Suprapubic skin (tissue), 4 donors: Measurements from ENCODE around the gene MAPK14. TPM values are rescaled to one million over a fixed set of nuclear protein-coding genes. Genes with fewer than 3 reads are reported as not detected.
"Not testable (repeated sequence)": the region's sequence is repeated elsewhere in the genome, so short reads cannot be mapped to it uniquely, and the experiment has no call there.

Experiments used
- DNase-seq, 2 donors: peaks; one replicate each; pipeline ENCODE4 v3.0.0-alpha.2; 2019; ENCODE audit warnings: low spot score in 2 of 2
- H3K27ac ChIP-seq: fragments of 200-600 bp; sonication (generic); one replicate; pipeline ENCODE4 v1.5.1; 2019
- H3K27me3 ChIP-seq: fragments of 200-600 bp; sonication (generic); one replicate; pipeline ENCODE4 v1.5.1; 2019
- H3K36me3 ChIP-seq: fragments of 200-600 bp; sonication (generic); one replicate; pipeline ENCODE4 v1.5.1; 2019
- H3K4me1 ChIP-seq: fragments of 200-600 bp; sonication (generic); one replicate; pipeline ENCODE4 v1.5.1; 2019
- H3K4me3 ChIP-seq: fragments of 200-600 bp; sonication (generic); one replicate; pipeline ENCODE4 v1.5.1; 2019; ENCODE audit warnings: mild to moderate bottlenecking
- H3K9me3 ChIP-seq: fragments of 200-600 bp; sonication (generic); one replicate; pipeline ENCODE4 v1.5.1; 2019
- EP300 ChIP-seq: sonication (generic); formaldehyde crosslinking; IDR thresholded peaks from one replicate; pipeline ENCODE4 v1.6.1; 2017; ENCODE audit warnings: antibody characterized with exemption
- POLR2A ChIP-seq, 2 donors: fragments of 450-650 bp; IDR thresholded peaks; one replicate each; pipeline ENCODE4 v1.6.1; 2017; ENCODE audit warnings: antibody characterized with exemption in 2 of 2, mild to moderate bottlenecking in 2 of 2, moderate library complexity in 2 of 2
- POLR2AphosphoS5 ChIP-seq, 3 donors: sonication (generic); formaldehyde crosslinking; IDR thresholded peaks; one replicate each; pipeline ENCODE4 v1.6.1; 2017; ENCODE audit warnings: antibody characterized with exemption in 3 of 3
- WGBS: methylation state at CpG from one replicate; pipeline ENCODE4 v1.1.5; 2018; 5-methylcytosine and 5-hydroxymethylcytosine counted together
- total RNA-seq, 4 donors: library from RNA; depleted of rRNA; stranded (reverse); fragments of >200 nt; gene quantifications; one replicate each; pipeline ENCODE4 v1.1.0, GENCODE V29; 2016
- TF ChIP-seq, protein P1 (sequence below), 2 donors: fragments of 200-600 bp in 1 of 2; fragments of 450-650 bp in 1 of 2; sonication (generic) in 1 of 2; IDR thresholded peaks; one replicate each; pipeline ENCODE4 v1.5.1; 2016 to 2019; ENCODE audit warnings: antibody characterized with exemption in 2 of 2, mild to moderate bottlenecking in 1 of 2, moderate library complexity in 1 of 2

Gene MAPK14
- total RNA-seq, 4 donors from 2014 or later = 51.7 to 105 (median 57.8) TPM

DNA sequence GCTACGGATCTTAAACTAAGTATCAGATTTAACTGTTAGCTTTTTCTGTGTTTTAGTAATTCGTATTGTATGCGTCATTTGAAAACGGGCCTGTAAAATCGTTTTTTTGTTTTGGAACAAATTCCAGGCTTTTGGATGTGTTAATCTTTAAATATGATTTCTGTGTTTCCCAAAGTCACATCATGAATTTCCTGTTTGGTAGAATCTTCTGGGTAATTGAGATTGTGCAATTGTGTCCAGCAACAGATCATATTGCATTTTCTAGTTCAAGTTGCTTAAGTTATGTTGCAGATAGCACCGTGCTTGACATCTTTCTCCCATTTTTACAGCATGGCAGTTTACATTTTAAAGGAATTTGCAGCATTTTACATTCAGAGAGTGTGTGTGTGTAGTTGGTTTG, 1.9 kb downstream of the MAPK14 start:
- Histone ChIP-seq H3K27me3 (peaks cover under 1% of the 10 kb centered on the region), H3K27ac (peak overlapping the region; percentile 98), H3K4me1 (peaks cover 52% of the 10 kb centered on the region), H3K36me3 (no peaks in the 10 kb centered on the region), H3K4me3 (peak overlapping the region; percentile 99), H3K9me3 (no peaks in the 10 kb centered on the region)
- WGBS = 2% methylated on average over 6 of the region's 6 CpGs
- DNase-seq = no peak
- no peak for TF ChIP-seq POLR2A (IDR thresholded peaks at IDR 0.05)
- TF ChIP-seq POLR2AphosphoS5 (IDR thresholded peaks at IDR 0.05) = peak in 1 of 3 donors; percentile 73

DNA sequence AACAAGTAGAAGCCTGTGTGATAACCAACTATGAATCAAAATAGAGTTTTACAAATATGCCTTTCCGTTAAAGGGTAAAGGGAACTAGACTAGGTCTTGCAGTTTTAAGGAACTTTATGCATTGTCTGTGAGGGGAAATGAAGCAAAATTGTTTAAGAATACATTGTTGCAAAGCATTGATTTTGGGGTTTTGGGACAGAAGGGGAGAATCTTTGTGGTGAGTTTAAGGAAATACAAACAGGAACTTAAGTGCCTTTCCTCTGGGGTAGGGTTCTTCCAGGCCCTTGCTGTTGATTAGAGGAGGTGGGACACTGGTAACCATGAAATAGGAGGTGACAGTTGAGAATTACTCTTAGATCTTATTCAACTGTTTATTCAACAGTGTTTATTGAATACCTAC, 4.7 kb downstream of the MAPK14 start:
- DNase-seq = no peak
- H3K4me1 ChIP-seq = peaks cover 67% of the 10 kb centered on the region
- H3K36me3 ChIP-seq = no peaks in the 10 kb centered on the region
- TF ChIP-seq, protein P1, sequence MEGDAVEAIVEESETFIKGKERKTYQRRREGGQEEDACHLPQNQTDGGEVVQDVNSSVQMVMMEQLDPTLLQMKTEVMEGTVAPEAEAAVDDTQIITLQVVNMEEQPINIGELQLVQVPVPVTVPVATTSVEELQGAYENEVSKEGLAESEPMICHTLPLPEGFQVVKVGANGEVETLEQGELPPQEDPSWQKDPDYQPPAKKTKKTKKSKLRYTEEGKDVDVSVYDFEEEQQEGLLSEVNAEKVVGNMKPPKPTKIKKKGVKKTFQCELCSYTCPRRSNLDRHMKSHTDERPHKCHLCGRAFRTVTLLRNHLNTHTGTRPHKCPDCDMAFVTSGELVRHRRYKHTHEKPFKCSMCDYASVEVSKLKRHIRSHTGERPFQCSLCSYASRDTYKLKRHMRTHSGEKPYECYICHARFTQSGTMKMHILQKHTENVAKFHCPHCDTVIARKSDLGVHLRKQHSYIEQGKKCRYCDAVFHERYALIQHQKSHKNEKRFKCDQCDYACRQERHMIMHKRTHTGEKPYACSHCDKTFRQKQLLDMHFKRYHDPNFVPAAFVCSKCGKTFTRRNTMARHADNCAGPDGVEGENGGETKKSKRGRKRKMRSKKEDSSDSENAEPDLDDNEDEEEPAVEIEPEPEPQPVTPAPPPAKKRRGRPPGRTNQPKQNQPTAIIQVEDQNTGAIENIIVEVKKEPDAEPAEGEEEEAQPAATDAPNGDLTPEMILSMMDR (IDR thresholded peaks at IDR 0.05) = no peak
- no peak for TF ChIP-seq POLR2A (IDR thresholded peaks at IDR 0.05)
- no peak for TF ChIP-seq POLR2AphosphoS5 (IDR thresholded peaks at IDR 0.05)
- no peak for TF ChIP-seq EP300
- no peak overlapping the region for H3K27ac ChIP-seq
- no peaks in the 10 kb centered on the region for H3K9me3 ChIP-seq
- WGBS = 50% methylated on average over 1 of the region's 1 CpG
- H3K4me3 ChIP-seq = no peak overlapping the region
- no peaks in the 10 kb centered on the region for H3K27me3 ChIP-seq

DNA sequence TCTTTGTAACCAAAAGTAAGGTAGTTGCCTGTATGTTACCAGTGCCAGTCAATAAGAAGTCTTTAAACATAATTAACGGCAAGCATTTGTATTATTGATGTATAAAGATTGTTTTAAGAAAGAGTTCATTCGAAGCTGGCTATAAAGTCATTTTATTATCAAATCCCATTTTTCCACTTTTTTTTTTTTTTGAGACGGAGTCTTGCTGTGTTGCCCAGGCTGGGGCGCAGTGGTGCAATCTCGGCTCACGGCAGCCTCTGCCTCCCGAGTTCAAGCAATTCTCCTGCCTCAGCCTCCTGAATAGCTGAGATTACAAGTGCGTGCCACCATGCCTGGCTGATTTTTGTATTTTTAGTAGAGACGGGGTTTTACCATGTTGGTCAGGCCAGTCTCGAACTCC, 5.5 kb downstream of the MAPK14 start:
- 94% methylated on average over 10 of the region's 10 CpGs for WGBS
- not testable (repeated sequence) for H3K4me3 ChIP-seq, H3K27me3 ChIP-seq, DNase-seq, H3K27ac ChIP-seq, H3K36me3 ChIP-seq, H3K9me3 ChIP-seq
- peaks cover 73% of the 10 kb centered on the region for H3K4me1 ChIP-seq

DNA sequence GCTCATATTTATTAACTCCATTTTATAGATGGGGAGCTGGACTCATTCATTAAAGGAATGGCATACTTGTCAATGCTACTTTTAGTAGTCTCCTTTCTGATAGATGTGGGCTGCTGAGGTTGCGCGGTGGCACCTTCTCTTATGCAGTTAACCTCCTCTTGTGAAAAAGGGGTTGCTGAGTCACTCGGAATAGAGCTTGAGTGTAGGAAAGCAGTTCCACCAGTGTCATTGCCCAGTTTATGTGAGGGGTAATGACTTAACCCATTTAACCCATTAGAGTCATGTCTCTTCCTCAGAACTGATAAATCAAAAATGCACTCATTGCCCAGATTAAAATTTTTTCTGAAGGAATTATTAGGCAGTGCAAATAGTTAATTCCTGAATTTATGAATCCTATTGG, 6.3 kb downstream of the MAPK14 start:
- Histone ChIP-seq H3K9me3 (no peaks in the 10 kb centered on the region), H3K36me3 (no peaks in the 10 kb centered on the region), H3K27ac (no peak overlapping the region), H3K4me3 (no peak overlapping the region), H3K27me3 (no peaks in the 10 kb centered on the region), H3K4me1 (peaks cover 81% of the 10 kb centered on the region)
- DNase-seq = no peak
- TF ChIP-seq POLR2A (IDR thresholded peaks at IDR 0.05) (no peak), POLR2AphosphoS5 (IDR thresholded peaks at IDR 0.05) (no peak), EP300 (no peak)
- TF ChIP-seq, protein P1 (IDR thresholded peaks at IDR 0.05) = no peak
- 58% methylated on average over 3 of the region's 3 CpGs for WGBS

DNA sequence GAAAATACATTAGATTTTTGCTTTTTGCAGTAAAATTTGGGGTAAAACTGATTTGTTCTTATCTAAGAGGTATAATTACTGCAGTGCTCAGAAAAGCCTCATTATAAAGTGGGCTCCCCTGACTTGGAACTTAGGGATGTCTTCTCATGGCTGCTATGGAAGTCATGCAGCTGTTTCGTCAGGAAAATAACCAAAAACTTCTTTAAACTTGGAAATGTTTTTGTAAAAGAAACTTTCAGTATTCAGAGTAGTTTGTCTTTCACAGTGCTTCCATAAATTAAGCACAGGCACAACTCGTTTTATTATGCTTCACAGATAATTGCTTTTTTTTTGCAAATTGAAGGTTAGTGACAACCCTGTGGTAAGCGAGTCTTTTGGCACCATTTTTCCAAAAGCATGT, 6.8 kb downstream of the MAPK14 start:
- no peaks in the 10 kb centered on the region for H3K36me3 ChIP-seq
- no peak overlapping the region for H3K4me3 ChIP-seq
- no peak overlapping the region for H3K27ac ChIP-seq
- TF ChIP-seq POLR2AphosphoS5 (IDR thresholded peaks at IDR 0.05) = no peak
- TF ChIP-seq, protein P1 (IDR thresholded peaks at IDR 0.05) = no peak
- no peak for TF ChIP-seq EP300
- TF ChIP-seq POLR2A (IDR thresholded peaks at IDR 0.05) = no peak
- H3K9me3 ChIP-seq = no peaks in the 10 kb centered on the region
- no peak for DNase-seq
- peaks cover 86% of the 10 kb centered on the region for H3K4me1 ChIP-seq
- WGBS = 42% methylated on average over 3 of the region's 3 CpGs
- H3K27me3 ChIP-seq = no peaks in the 10 kb centered on the region

DNA sequence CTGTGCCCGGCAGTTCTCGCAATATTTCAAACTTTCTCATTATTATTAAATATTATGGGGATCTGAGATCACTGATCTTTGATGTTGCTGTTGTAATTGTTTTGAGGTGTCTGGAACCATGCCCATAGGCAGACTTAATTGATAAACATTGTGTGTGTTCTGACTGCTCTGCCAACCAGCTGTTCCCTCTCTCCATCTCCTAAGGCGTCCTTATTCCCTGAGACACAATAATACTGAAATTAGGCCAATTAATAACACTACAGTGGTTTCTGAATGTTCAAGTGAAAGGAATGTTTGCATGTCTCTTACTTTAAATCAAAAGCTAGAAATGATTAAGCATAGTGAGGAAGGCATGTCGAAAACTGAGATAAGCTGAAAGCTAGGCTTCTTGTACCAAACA, 7.6 kb downstream of the MAPK14 start:
- no peaks in the 10 kb centered on the region for H3K36me3 ChIP-seq
- 59% methylated on average over 4 of the region's 4 CpGs for WGBS
- DNase-seq = no peak
- no peak overlapping the region for H3K4me3 ChIP-seq
- TF ChIP-seq EP300 (no peak), POLR2AphosphoS5 (IDR thresholded peaks at IDR 0.05) (no peak)
- TF ChIP-seq, protein P1 (IDR thresholded peaks at IDR 0.05) = no peak
- H3K27ac ChIP-seq = no peak overlapping the region
- H3K9me3 ChIP-seq = no peaks in the 10 kb centered on the region
- no peaks in the 10 kb centered on the region for H3K27me3 ChIP-seq
- peaks cover 80% of the 10 kb centered on the region for H3K4me1 ChIP-seq
